ENCODE results near the gene DDX53.

DDX53 gene

GRCh38 chrX:23048806-23049573 is 49.2 kb downstream of the DDX53 start:
- no peak for DNase-seq (ENCODE audit: low read depth, low spot score)

GRCh38 chrX:23052324-23052723 is 52.6 kb downstream of the DDX53 start:
- peak; percentile 9 for DNase-seq (ENCODE audit: low read depth, low spot score)

Measured in iPS DF 19.7 (cell line).